A673 (cell line): Measurements from ENCODE around the gene AUP1.

Source experiments
- CTCF ChIP-seq: fragments of 300-800, 200-600 bp; sonication (generic); conservative IDR thresholded peaks from 2 replicates; pipeline ENCODE4 v1.5.1; 2017; ENCODE audit warnings: low read depth, mild to moderate bottlenecking, antibody characterized with exemption, low read length, moderate library complexity, mixed read lengths
- EZH2 ChIP-seq: fragments of 200-600 bp; sonication (generic); IDR thresholded peaks from 2 replicates; pipeline ENCODE4 v1.6.1; 2017; ENCODE audit warnings: borderline replicate concordance, low read depth, mild to moderate bottlenecking, mixed read lengths, antibody characterized with exemption, low read length; ENCODE audit not compliant: poor library complexity, severe bottlenecking

- TF ChIP-seq CTCF: no peak
- TF ChIP-seq EZH2: no peak
These were observed 25.7 kb downstream of the AUP1 start for GRCh38 chr2:74503506-74504475.
